GM12872 (cell line): ENCODE data around the gene ETNPPL.

Experiments used
- CTCF ChIP-seq: IDR thresholded peaks from 3 replicates; pipeline ENCODE4 v1.5.1; 2011; ENCODE audit warnings: low read depth, mild to moderate bottlenecking, low read length, moderate library complexity; ENCODE audit not compliant: insufficient read depth

ETNPPL gene

GRCh38 chr4:108762559-108763225 lies at the start of gene ETNPPL:
Gene ETNPPL, minus strand, starts transcription at chr4:108763053. Its CDS starts 155 bp downstream, at chr4:108762898.
- no peak for TF ChIP-seq CTCF

- no peak for TF ChIP-seq CTCF
Observed at GRCh38 chr4:108811486-108811885, 48.6 kb upstream of the ETNPPL start.

GRCh38 chr4:108810087-108810486 lies 47.2 kb upstream of the ETNPPL start:
- no peak for TF ChIP-seq CTCF

- TF ChIP-seq CTCF, result no peak
Observed at GRCh38 chr4:108804648-108805273, 41.9 kb upstream of the ETNPPL start.

GRCh38 chr4:108799306-108799705 lies 36.5 kb upstream of the ETNPPL start:
- no peak for TF ChIP-seq CTCF

- no peak for TF ChIP-seq CTCF
Observed at GRCh38 chr4:108796173-108796572, 33.3 kb upstream of the ETNPPL start.

GRCh38 chr4:108795733-108796132 lies 32.9 kb upstream of the ETNPPL start:
- no peak for TF ChIP-seq CTCF
